PC-3 (cell line): ENCODE measurements around the gene MCRIP1.

Source experiments
- CTCF ChIP-seq: fragments of 300-600 bp; sonication (generic); conservative IDR thresholded peaks from 2 replicates; pipeline ENCODE4 v1.5.1; 2017; ENCODE audit warnings: antibody characterized with exemption, low read depth, mild to moderate bottlenecking, low read length
- EZH2 ChIP-seq: fragments of 300-600 bp; sonication (generic); IDR thresholded peaks from one replicate; pipeline ENCODE4 v1.6.1; 2017; ENCODE audit warnings: antibody characterized with exemption, mild to moderate bottlenecking, low read length; ENCODE audit not compliant: unreplicated experiment

GRCh38 chr17:81802856-81803643 lies 30.0 kb downstream of the MCRIP1 start:
- TF ChIP-seq CTCF (no peak), EZH2 (no peak)
